Measurements from ENCODE around the gene UPK1B. TPM values are rescaled to one million over a fixed set of nuclear protein-coding genes. Genes with fewer than 3 reads are reported as not detected.

UPK1B gene
- not detected in 2 replicates for total RNA-seq

GRCh38 chr3:119173325-119173724 is at the start of gene UPK1B:
UPK1B (plus strand) TSS chr3:119173598; CDS start chr3:119186742, 13,144 bp downstream.

GRCh38 chr3:119145500-119146167 is 27.8 kb upstream of the UPK1B start, which contains the start of gene TEX55:
TEX55 (plus strand) TSS chr3:119146165; CDS start chr3:119146190, 25 bp downstream.

GRCh38 chr3:119240591-119241434 is 67.4 kb downstream of the UPK1B start, which contains the start of gene B4GALT4:
B4GALT4 (minus strand) TSS chr3:119240878; CDS start chr3:119230099, 10,779 bp downstream.

Other genes with a start within 250 kb of the UPK1B start
- not detected in 2 replicates for gene IGSF11, start 138.8 kb upstream of the UPK1B start, total RNA-seq
- gene TEX55, start 27.4 kb upstream of the UPK1B start, total RNA-seq: not detected in 2 replicates
- gene B4GALT4, start 67.3 kb downstream of the UPK1B start, total RNA-seq: 3.1 and 5.6 TPM in 2 replicates
- gene ARHGAP31, start 120.8 kb downstream of the UPK1B start, total RNA-seq: 34.0 and 36.2 TPM in 2 replicates

Measured in mammary microvascular endothelial cell (primary cell).